Testis (tissue), 3 donors: ENCODE data around the gene CD276. TPM values are rescaled to one million over a fixed set of nuclear protein-coding genes. Genes with fewer than 3 reads are reported as not detected.

Experiments
- DNase-seq: peaks from one replicate; pipeline ENCODE4 v3.0.0-alpha.2; 2019
- H3K27ac ChIP-seq, 2 donors: fragments of 200-600 bp; sonication (generic); one replicate each; pipeline ENCODE4 v1.5.1; 2019
- H3K27me3 ChIP-seq: fragments of 200-600 bp; sonication (generic); one replicate; pipeline ENCODE4 v1.5.1; 2019
- H3K36me3 ChIP-seq: fragments of 200-600 bp; sonication (generic); one replicate; pipeline ENCODE4 v1.5.1; 2017; ENCODE audit warnings: low read depth; ENCODE audit errors: missing control alignments
- H3K4me1 ChIP-seq: fragments of 200-600 bp; sonication (generic); one replicate; pipeline ENCODE4 v1.5.1; 2019
- H3K4me3 ChIP-seq, 2 donors: fragments of 200-600 bp; sonication (generic); one replicate each; pipeline ENCODE4 v1.5.1; 2017 to 2019
- H3K9me3 ChIP-seq: fragments of 200-600 bp; sonication (generic); one replicate; pipeline ENCODE4 v1.5.1; 2017
- POLR2A ChIP-seq: fragments of 450-650 bp; IDR thresholded peaks from one replicate; pipeline ENCODE4 v1.6.1; 2017; ENCODE audit warnings: antibody characterized with exemption, mild to moderate bottlenecking, moderate library complexity
- WGBS, 2 donors: methylation state at CpG; one replicate each; pipeline ENCODE4 v1.1.5; 2018; 5-methylcytosine and 5-hydroxymethylcytosine counted together
- intact Hi-C: fragments of 100-400 bp; cut with DNase I; formaldehyde crosslinking; loops from one replicate; pipeline ENCODE4 v1.15.1; 2023; ENCODE audit warnings: low total_unique reads
- polyA plus RNA-seq: library from polyadenylated mRNA; stranded (reverse); fragments of 350-450 nt; fragmentation: Illumina TruSeq; extraction: RNeasy Lipid Tissue Mini Kit (QIAGEN cat#74804); gene quantifications from one replicate; pipeline ENCODE4 v1.2.3, GENCODE V29; 2014; ENCODE audit warnings: low read depth, low replicate concordance; ENCODE audit not compliant: insufficient read depth
- total RNA-seq, 2 donors: library from RNA; depleted of rRNA; stranded (reverse); fragments of >200 nt; gene quantifications; one replicate each; pipeline ENCODE4 v1.2.3, GENCODE V29; 2016
- TF ChIP-seq, protein P1 (sequence below), 3 experiments: fragments of 450-650 bp in 2 of 3; fragments of 200-600 bp in 1 of 3; sonication (generic) in 1 of 3; IDR thresholded peaks; one replicate each; pipeline ENCODE4 v1.5.1; 2016 to 2019; ENCODE audit warnings: antibody characterized with exemption in 3 of 3, mild to moderate bottlenecking in 2 of 3, moderate library complexity in 1 of 3

Gene CD276
- total and polyA plus RNA-seq, 3 donors from 2014 or later, result 43.1 to 61.5 (median 50.3) TPM

DNA sequence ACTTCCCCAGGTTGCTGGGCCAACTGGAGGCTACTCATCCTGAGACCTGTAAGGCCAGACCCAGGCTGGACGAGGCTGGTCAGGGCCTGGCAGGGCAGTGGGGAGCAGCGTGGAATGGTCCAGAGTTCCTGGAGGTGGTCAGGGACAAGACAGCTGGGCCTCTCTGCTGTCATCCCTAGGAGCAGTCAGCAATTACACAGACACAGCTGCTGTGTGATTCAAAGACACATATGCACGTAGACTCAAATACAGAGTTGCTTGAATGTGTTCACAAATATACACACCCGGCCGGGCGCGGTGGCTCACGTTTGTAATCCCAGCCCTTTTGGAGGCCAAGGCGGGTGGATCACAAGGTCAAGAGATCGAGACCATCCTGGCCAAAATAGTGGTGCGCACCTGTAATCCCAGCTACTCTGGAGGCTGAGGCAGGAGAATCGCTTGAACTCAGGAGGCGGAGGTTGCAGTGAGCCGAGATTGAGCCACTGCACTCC, 1.5 kb upstream of the CD276 start:
- H3K9me3 ChIP-seq, result no peaks in the 10 kb centered on the region
- intact Hi-C loops, result no loop called here
- H3K27ac ChIP-seq, result no peak overlapping the region
- peaks cover 18% of the 10 kb centered on the region for H3K4me1 ChIP-seq
- no peaks in the 10 kb centered on the region for H3K27me3 ChIP-seq
- H3K4me3 ChIP-seq, result no peak overlapping the region
- 84 to 86% methylated on average over 7 to 14 of the region's 14 CpGs for WGBS, 2 donors
- no peaks in the 10 kb centered on the region for H3K36me3 ChIP-seq
- no peak for DNase-seq
- TF ChIP-seq POLR2A, result no peak
- TF ChIP-seq, protein P1, sequence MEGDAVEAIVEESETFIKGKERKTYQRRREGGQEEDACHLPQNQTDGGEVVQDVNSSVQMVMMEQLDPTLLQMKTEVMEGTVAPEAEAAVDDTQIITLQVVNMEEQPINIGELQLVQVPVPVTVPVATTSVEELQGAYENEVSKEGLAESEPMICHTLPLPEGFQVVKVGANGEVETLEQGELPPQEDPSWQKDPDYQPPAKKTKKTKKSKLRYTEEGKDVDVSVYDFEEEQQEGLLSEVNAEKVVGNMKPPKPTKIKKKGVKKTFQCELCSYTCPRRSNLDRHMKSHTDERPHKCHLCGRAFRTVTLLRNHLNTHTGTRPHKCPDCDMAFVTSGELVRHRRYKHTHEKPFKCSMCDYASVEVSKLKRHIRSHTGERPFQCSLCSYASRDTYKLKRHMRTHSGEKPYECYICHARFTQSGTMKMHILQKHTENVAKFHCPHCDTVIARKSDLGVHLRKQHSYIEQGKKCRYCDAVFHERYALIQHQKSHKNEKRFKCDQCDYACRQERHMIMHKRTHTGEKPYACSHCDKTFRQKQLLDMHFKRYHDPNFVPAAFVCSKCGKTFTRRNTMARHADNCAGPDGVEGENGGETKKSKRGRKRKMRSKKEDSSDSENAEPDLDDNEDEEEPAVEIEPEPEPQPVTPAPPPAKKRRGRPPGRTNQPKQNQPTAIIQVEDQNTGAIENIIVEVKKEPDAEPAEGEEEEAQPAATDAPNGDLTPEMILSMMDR (IDR thresholded peaks at IDR 0.05), result no peak

DNA sequence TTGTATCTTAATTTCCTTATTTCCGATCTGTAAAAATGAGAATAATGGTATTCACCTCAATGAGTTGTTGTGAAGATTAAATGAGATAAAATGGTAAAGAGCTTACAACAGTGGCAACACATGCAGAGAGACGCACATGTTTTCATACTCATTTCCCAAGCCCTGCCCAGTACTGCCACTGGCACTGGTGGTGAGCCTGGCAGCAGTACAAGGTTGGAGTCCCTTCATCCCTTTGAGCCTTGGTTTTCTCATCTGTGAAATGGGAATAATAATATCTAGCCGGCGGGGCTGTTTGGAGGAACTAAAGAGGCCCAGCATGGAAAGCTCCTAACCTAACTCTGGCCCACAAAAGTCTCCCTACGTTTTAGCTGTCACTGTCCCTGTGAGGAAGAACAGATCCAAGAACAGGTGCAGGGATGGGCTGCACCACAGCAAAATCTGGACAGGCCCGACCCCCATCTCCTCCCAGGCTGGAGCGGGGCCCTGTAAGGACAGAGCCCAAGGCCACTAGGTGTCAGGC, 866 bp upstream of the CD276 start:
- H3K27me3 ChIP-seq, result no peaks in the 10 kb centered on the region
- intact Hi-C loops, result no loop called here
- peak overlapping the region in 1 of 2 donors; percentile 80 for H3K27ac ChIP-seq
- DNase-seq, result no peak
- TF ChIP-seq POLR2A, result no peak
- TF ChIP-seq, protein P1 (IDR thresholded peaks at IDR 0.05), result peak in 1 of 3 experiments; percentile 19
- H3K4me3 ChIP-seq, result peak overlapping the region; percentile 87 to 92
- WGBS, 2 donors, result 43% methylated on average over 7 of the region's 7 CpGs
- H3K4me1 ChIP-seq, result peaks cover 18% of the 10 kb centered on the region
- H3K9me3 ChIP-seq, result no peaks in the 10 kb centered on the region
- no peaks in the 10 kb centered on the region for H3K36me3 ChIP-seq

DNA sequence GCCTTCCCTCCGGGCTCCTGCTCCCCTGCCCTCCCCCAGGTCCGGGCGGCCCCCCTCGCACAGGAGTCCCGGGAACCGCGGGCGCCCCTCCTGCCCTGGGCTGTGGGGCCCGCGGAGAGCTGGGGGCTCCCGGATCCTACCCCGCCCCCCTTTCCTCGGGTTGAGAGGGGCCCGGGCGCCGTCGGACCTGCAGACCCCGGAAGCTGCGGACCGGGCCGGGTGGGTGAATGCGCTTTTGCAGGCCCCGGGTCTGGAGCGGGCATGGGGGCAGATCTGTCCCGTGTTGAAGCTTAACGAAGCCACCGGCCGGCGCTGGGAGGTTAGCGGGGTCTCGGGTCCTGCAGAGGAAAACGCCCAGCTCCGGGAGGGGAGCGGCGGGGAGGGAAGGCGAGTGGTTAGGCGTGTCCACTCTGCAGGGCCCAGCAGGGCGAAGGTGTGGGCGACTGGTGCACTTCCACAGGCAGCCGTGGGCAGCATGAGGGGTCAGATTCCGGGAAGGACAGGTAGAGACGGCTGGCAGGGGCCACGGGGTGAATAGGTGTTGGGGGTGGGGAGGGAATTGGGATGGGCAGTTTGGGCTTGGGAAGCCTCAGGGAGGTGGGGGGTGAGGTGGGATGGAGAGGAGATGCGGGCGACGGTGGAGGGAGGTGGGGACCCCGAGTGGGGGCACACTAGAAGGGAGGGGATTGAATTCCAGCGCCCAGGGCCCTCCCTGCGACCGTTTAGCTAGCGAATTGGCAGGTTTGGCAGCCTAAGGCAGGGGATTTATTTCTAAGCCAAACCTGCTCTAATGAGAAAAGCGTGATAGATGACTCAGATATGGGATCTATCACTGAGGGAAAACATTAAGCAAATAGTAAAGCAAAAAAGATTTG, 635 bp downstream of the CD276 start:
- Histone ChIP-seq H3K27me3 (no peaks in the 10 kb centered on the region), H3K27ac (peak overlapping the region; percentile 59 to 80), H3K4me1 (peaks cover 22% of the 10 kb centered on the region), H3K36me3 (no peaks in the 10 kb centered on the region), H3K9me3 (no peaks in the 10 kb centered on the region), H3K4me3 (peak overlapping the region; percentile 87 to 92)
- TF ChIP-seq, protein P1 (IDR thresholded peaks at IDR 0.05), result no peak
- TF ChIP-seq POLR2A, result no peak
- 6 to 9% methylated on average over 15 to 33 of the region's 52 CpGs for WGBS, 2 donors
- peak; percentile 25 for DNase-seq
- intact Hi-C loops, result no loop called here

DNA sequence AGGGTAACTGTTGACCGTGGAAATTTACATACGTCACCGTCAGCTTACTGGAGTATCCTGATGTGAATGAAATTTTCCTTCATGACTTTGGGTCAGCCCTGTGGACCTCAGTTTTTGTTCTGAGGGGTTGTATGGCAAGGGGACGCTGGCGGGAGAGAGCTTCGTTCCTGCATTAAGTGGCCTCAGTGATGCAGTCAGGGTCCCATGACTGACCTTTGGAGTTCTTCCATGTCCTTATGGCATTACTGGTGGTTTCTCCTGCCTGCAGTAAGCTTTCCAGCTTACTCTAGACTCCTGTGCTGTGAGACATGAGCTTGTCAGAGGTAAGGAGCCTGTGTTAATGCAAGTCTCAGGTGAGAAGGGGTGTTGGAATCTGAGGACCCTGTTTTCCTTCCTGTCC, 1.8 kb downstream of the CD276 start:
- Histone ChIP-seq H3K27me3 (no peaks in the 10 kb centered on the region), H3K27ac (no peak overlapping the region), H3K36me3 (no peaks in the 10 kb centered on the region), H3K4me1 (peaks cover 22% of the 10 kb centered on the region), H3K4me3 (no peak overlapping the region), H3K9me3 (no peaks in the 10 kb centered on the region)
- 71 to 84% methylated on average over 6 of the region's 6 CpGs for WGBS, 2 donors
- TF ChIP-seq, protein P1 (IDR thresholded peaks at IDR 0.05), result no peak
- no peak for TF ChIP-seq POLR2A
- no peak for DNase-seq
- intact Hi-C loops, result no loop called here
